Osteocyte (in vitro differentiated cells): ENCODE data around the gene FAM177B. TPM values are rescaled to one million over a fixed set of nuclear protein-coding genes. Genes with fewer than 3 reads are reported as not detected.

Experiments
- DNase-seq: peaks from one replicate; pipeline ENCODE4 v3.0.0; 2021; ENCODE audit warnings: mixed read lengths; ENCODE audit not compliant: unreplicated experiment; ENCODE audit errors: extremely low spot score
- H3K27ac Mint-ChIP-seq: one replicate; pipeline ENCODE4 v1.8.0; 2021; ENCODE audit warnings: mild to moderate bottlenecking, mixed read lengths; ENCODE audit not compliant: unreplicated experiment
- H3K27me3 Mint-ChIP-seq: one replicate; pipeline ENCODE4 v1.8.0; 2021; ENCODE audit warnings: mixed read lengths; ENCODE audit not compliant: unreplicated experiment
- H3K36me3 Mint-ChIP-seq: one replicate; pipeline ENCODE4 v1.8.0; 2021; ENCODE audit warnings: mixed read lengths; ENCODE audit not compliant: unreplicated experiment
- H3K4me1 Mint-ChIP-seq: one replicate; pipeline ENCODE4 v1.8.0; 2021; ENCODE audit warnings: mixed read lengths; ENCODE audit not compliant: unreplicated experiment
- H3K4me3 Mint-ChIP-seq: one replicate; pipeline ENCODE4 v1.8.0; 2021; ENCODE audit warnings: mild to moderate bottlenecking, moderate library complexity, mixed read lengths; ENCODE audit not compliant: unreplicated experiment
- H3K9me3 Mint-ChIP-seq: one replicate; pipeline ENCODE4 v1.8.0; 2021; ENCODE audit warnings: mixed read lengths; ENCODE audit not compliant: unreplicated experiment
- CTCF ChIP-seq: fragments of 200-600 bp; sonication (generic); IDR thresholded peaks from 2 replicates; pipeline ENCODE4 v1.5.0; 2021; ENCODE audit warnings: antibody characterized with exemption, mild to moderate bottlenecking, moderate library complexity
- total RNA-seq: library from RNA; stranded (reverse); gene quantifications from 2 replicates; pipeline ENCODE4 v1.2.1, GENCODE V29; 2021

FAM177B gene
- total RNA-seq, 1 donor from 2014 or later = not detected

- Mint-ChIP-seq H3K4me1 (no peaks in the 10 kb centered on the region), H3K27me3 (no peaks in the 10 kb centered on the region), H3K27ac (no peak overlapping the region), H3K4me3 (no peak overlapping the region), H3K36me3 (peaks cover 68% of the 10 kb centered on the region), H3K9me3 (no peaks in the 10 kb centered on the region)
- no peak for TF ChIP-seq CTCF
- no peak for DNase-seq
These were observed 8.3 kb upstream of the FAM177B start for GRCh38 chr1:222728746-222729145.

GRCh38 chr1:222730866-222731265, 6.1 kb upstream of the FAM177B start:
- H3K27ac Mint-ChIP-seq = no peak overlapping the region
- no peak for DNase-seq
- no peaks in the 10 kb centered on the region for H3K9me3 Mint-ChIP-seq
- H3K4me1 Mint-ChIP-seq = no peaks in the 10 kb centered on the region
- H3K4me3 Mint-ChIP-seq = no peak overlapping the region
- H3K27me3 Mint-ChIP-seq = no peaks in the 10 kb centered on the region
- H3K36me3 Mint-ChIP-seq = peaks cover 58% of the 10 kb centered on the region
- TF ChIP-seq CTCF = no peak

GRCh38 chr1:222732216-222733159, 4.5 kb upstream of the FAM177B start:
- Mint-ChIP-seq H3K4me1 (no peaks in the 10 kb centered on the region), H3K36me3 (peaks cover 50% of the 10 kb centered on the region)
- TF ChIP-seq CTCF = no peak

GRCh38 chr1:222734740-222735139, 2.3 kb upstream of the FAM177B start:
- Mint-ChIP-seq H3K36me3 (peaks cover 31% of the 10 kb centered on the region), H3K4me3 (no peak overlapping the region), H3K27ac (no peak overlapping the region), H3K27me3 (no peaks in the 10 kb centered on the region), H3K4me1 (no peaks in the 10 kb centered on the region), H3K9me3 (no peaks in the 10 kb centered on the region)
- no peak for TF ChIP-seq CTCF
- no peak for DNase-seq

More at GRCh38 chr1:222732216-222733159, 4.5 kb upstream of the FAM177B start:
- Mint-ChIP-seq H3K27ac (no peak overlapping the region), H3K9me3 (no peaks in the 10 kb centered on the region), H3K27me3 (no peaks in the 10 kb centered on the region), H3K4me3 (no peak overlapping the region)
- no peak for DNase-seq

- no peak for TF ChIP-seq CTCF
- no peaks in the 10 kb centered on the region for H3K27me3 Mint-ChIP-seq
- H3K9me3 Mint-ChIP-seq = no peaks in the 10 kb centered on the region
- H3K36me3 Mint-ChIP-seq = peaks cover 21% of the 10 kb centered on the region
- no peak overlapping the region for H3K4me3 Mint-ChIP-seq
- no peak for DNase-seq
- H3K4me1 Mint-ChIP-seq = no peaks in the 10 kb centered on the region
- H3K27ac Mint-ChIP-seq = no peak overlapping the region
These were observed 532 bp upstream of the FAM177B start for GRCh38 chr1:222736470-222736869.
